ENCODE measurements around the gene PPIE. TPM values are rescaled to one million over a fixed set of nuclear protein-coding genes. Genes with fewer than 3 reads are reported as not detected.
A peak's percentile ranks its signal among the peaks of the same experiment; 100 is the strongest.

The PPIE gene
- total and polyA plus RNA-seq, 9 donors: 30.9 to 103 (median 46.9) TPM

DNA sequence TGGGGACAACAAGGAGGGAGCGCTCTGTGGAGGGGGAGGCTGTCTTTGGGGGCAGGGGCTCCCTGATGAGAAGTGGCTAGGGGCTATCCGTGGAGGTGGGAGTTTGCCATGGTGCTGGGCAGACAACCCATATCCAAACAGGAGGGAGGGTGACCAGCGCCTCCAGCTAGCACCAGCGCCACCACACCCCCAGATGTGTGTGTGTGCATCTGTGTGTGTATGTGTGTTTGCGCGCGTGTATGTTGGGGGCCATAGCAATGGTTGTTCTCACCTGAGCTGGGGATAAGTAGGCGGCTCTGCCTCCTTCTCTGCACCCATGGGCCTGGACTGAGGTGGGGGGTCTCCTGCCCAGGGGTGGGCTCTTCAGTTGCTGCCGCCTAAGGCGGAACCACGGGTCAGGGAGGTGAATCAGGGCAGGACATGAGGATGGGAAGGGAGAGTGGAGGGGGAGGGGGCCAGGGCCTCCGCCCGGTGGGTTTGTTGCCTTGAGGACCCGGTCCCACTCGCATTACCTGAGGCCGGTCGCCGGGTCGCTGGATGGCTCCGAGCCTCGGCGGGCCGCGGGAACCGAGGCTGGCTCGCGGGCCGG is 47.8 kb upstream of the PPIE start:
- no peak overlapping the region for H3K27ac ChIP-seq
- intact Hi-C loops (cut with DNase I): no loop called here
- H3K9me3 ChIP-seq: no peaks in the 10 kb centered on the region
- peak overlapping the region; percentile 36 for H3K4me3 ChIP-seq
- H3K36me3 ChIP-seq: no peaks in the 10 kb centered on the region
- H3K27me3 ChIP-seq: no peaks in the 10 kb centered on the region
- peaks cover 6% of the 10 kb centered on the region for H3K4me1 ChIP-seq (ENCODE audit: insufficient read depth)
- 19 to 23% (median 23%) methylated on average over 28 of the region's 28 CpGs for WGBS, 3 donors
- DNase-seq: peak in 2 of 5 donors; percentile 24 to 31
- TF ChIP-seq, protein P1, sequence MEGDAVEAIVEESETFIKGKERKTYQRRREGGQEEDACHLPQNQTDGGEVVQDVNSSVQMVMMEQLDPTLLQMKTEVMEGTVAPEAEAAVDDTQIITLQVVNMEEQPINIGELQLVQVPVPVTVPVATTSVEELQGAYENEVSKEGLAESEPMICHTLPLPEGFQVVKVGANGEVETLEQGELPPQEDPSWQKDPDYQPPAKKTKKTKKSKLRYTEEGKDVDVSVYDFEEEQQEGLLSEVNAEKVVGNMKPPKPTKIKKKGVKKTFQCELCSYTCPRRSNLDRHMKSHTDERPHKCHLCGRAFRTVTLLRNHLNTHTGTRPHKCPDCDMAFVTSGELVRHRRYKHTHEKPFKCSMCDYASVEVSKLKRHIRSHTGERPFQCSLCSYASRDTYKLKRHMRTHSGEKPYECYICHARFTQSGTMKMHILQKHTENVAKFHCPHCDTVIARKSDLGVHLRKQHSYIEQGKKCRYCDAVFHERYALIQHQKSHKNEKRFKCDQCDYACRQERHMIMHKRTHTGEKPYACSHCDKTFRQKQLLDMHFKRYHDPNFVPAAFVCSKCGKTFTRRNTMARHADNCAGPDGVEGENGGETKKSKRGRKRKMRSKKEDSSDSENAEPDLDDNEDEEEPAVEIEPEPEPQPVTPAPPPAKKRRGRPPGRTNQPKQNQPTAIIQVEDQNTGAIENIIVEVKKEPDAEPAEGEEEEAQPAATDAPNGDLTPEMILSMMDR (IDR thresholded peaks at IDR 0.05): no peak
- peak; percentile 72 for TF ChIP-seq POLR2A (IDR thresholded peaks at IDR 0.05)

GRCh38 chr1:39691383-39692151 is 47.1 kb upstream of the PPIE start, which contains the start of gene HPCAL4:
Gene HPCAL4, minus strand, starts transcription at chr1:39691433. Its CDS starts 6,830 bp downstream, at chr1:39684603.
- TF ChIP-seq POLR2A (IDR thresholded peaks at IDR 0.05) (peak; percentile 73), EP300 (IDR thresholded peaks at IDR 0.05) (no peak)
- TF ChIP-seq, protein P1 (IDR thresholded peaks at IDR 0.05): no peak
- Histone ChIP-seq H3K36me3 (no peaks in the 10 kb centered on the region), H3K27ac (peak within 1 kb of the TSS in 1 of 2 donors; percentile 26), H3K4me3 (peak within 1 kb of the TSS; percentile 36), H3K9me3 (no peaks in the 10 kb centered on the region), H3K4me1 (ENCODE audit: insufficient read depth) (peaks cover 6% of the 10 kb centered on the region), H3K27me3 (no peaks in the 10 kb centered on the region)
- intact Hi-C loops (cut with DNase I): no loop called here
- WGBS, 3 donors: 0 to 1% (median 1%) methylated on average over 46 to 47 of the region's 47 CpGs
- peak; percentile 90 to 96 (median 95) for DNase-seq

GRCh38 chr1:39692152-39693074 is 46.3 kb upstream of the PPIE start:
- no peaks in the 10 kb centered on the region for H3K9me3 ChIP-seq
- H3K4me3 ChIP-seq: peak overlapping the region; percentile 36
- TF ChIP-seq, protein P1 (IDR thresholded peaks at IDR 0.05): no peak
- TF ChIP-seq EP300 (IDR thresholded peaks at IDR 0.05): no peak
- no peak for TF ChIP-seq POLR2A (IDR thresholded peaks at IDR 0.05)
- DNase-seq: peak; percentile 51 to 83 (median 72)
- no peaks in the 10 kb centered on the region for H3K36me3 ChIP-seq
- H3K27me3 ChIP-seq: no peaks in the 10 kb centered on the region
- 5 to 9% (median 6%) methylated on average over 56 of the region's 56 CpGs for WGBS, 3 donors
- peaks cover 6% of the 10 kb centered on the region for H3K4me1 ChIP-seq (ENCODE audit: insufficient read depth)
- intact Hi-C loops (cut with DNase I): no loop called here
- peak overlapping the region in 1 of 2 donors; percentile 26 for H3K27ac ChIP-seq

- Histone ChIP-seq H3K27ac (no peak overlapping the region), H3K9me3 (no peaks in the 10 kb centered on the region), H3K4me3 (no peak overlapping the region), H3K27me3 (no peaks in the 10 kb centered on the region), H3K4me1 (ENCODE audit: insufficient read depth) (peaks cover 6% of the 10 kb centered on the region), H3K36me3 (no peaks in the 10 kb centered on the region)
- intact Hi-C loops (cut with DNase I): no loop called here
- TF ChIP-seq, protein P1 (IDR thresholded peaks at IDR 0.05): no peak
- TF ChIP-seq POLR2A (IDR thresholded peaks at IDR 0.05) (no peak), EP300 (IDR thresholded peaks at IDR 0.05) (no peak)
- WGBS, 3 donors: 96 to 100% (median 100%) methylated on average over 1 of the region's 1 CpG
- DNase-seq: no peak
Observed at GRCh38 chr1:39694026-39694425, 44.7 kb upstream of the PPIE start.
